Ovary (tissue), 3 donors: Measurements from ENCODE around the gene ITGA6.

Experiments
- CTCF ChIP-seq, 3 donors: fragments of 450-650 bp in 2 of 3; fragments of 200-600 bp in 1 of 3; IDR thresholded peaks; one replicate each; pipeline versions ENCODE4 v1.5.1 to v1.8.0; 2016 to 2022; ENCODE audit warnings: antibody characterized with exemption in 3 of 3, mild to moderate bottlenecking in 1 of 3
- EP300 ChIP-seq: sonication (generic); formaldehyde crosslinking; IDR thresholded peaks from one replicate; pipeline ENCODE4 v1.6.1; 2017; ENCODE audit warnings: antibody characterized with exemption
- POLR2A ChIP-seq: fragments of 450-650 bp; IDR thresholded peaks from one replicate; pipeline ENCODE4 v1.6.1; 2017; ENCODE audit warnings: antibody characterized with exemption, mild to moderate bottlenecking, moderate library complexity
- donor health status: DM: no; HTN: no; CAD: no.

GRCh38 chr2:172535119-172535518 lies 107.7 kb downstream of the ITGA6 start:
- TF ChIP-seq POLR2A (no peak), CTCF (IDR thresholded peaks at IDR 0.05) (no peak), EP300 (no peak)
